Measurements from ENCODE around the gene ANKS1B. TPM values are rescaled to one million over a fixed set of nuclear protein-coding genes. Genes with fewer than 3 reads are reported as not detected.

Gene ANKS1B
- polyA plus RNA-seq, 3 donors, result not detected

DNA sequence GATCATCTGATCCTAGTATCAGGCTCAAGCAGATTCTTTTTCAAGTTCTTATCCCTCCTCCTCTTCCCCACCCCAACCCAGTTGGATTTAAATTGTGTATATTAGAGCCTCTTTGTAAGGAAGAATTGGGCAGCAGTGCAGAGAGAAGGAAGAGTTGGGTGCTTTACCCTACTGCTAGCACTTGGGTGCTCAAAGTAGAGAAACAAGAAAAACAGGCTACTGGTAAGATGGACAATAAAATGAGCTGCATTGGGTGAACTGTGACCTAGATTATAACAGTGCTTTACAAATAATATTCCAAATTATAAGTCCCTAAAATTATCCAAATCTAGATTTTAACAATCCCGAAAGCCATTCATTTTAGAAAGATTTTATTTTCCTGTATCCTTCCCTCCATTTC, 700.6 kb downstream of the ANKS1B start:
- Mint-ChIP-seq H3K4me3 (no peak overlapping the region), H3K27me3 (ENCODE audit: low read depth in 3 of 3) (no peaks in the 10 kb centered on the region), H3K4me1 (no peaks in the 10 kb centered on the region), H3K36me3 (no peaks in the 10 kb centered on the region), H3K9me3 (peaks cover 0 to 15% (median 5%) of the 10 kb centered on the region in 7 donors), H3K27ac (no peak overlapping the region)
- H3K4me1 ChIP-seq (ENCODE audit: control insufficient read depth in 1 of 2, insufficient read depth in 2 of 2, low read length in 2 of 2), result no peaks in the 10 kb centered on the region
- H3K4me3 ChIP-seq (replicated peaks in 1 of 3; ENCODE audit: low read depth in 2 of 3, low read length in 3 of 3), result no peak overlapping the region
- no peak overlapping the region for H3K9ac ChIP-seq (ENCODE audit: insufficient read depth, low read length, poor library complexity, severe bottlenecking)
- H2AFZ ChIP-seq (ENCODE audit: insufficient read depth, low read depth, low read length, poor library complexity, severe bottlenecking), result no peak overlapping the region
- H3K27ac ChIP-seq (ENCODE audit: low read depth in 1 of 2, low read length in 2 of 2), result no peak overlapping the region
- H4K20me1 ChIP-seq (ENCODE audit: insufficient read depth, low read length), result no peaks in the 10 kb centered on the region
- DNase-seq, result no peak
- no peak overlapping the region for H3K4me2 ChIP-seq (replicated peaks; ENCODE audit: extremely low read depth, low read length, poor library complexity, severe bottlenecking)
- H3K27me3 ChIP-seq (ENCODE audit: control insufficient read depth in 2 of 2, insufficient read depth in 2 of 2, low read length in 2 of 2), result no peaks in the 10 kb centered on the region
- TF ChIP-seq, protein P1, sequence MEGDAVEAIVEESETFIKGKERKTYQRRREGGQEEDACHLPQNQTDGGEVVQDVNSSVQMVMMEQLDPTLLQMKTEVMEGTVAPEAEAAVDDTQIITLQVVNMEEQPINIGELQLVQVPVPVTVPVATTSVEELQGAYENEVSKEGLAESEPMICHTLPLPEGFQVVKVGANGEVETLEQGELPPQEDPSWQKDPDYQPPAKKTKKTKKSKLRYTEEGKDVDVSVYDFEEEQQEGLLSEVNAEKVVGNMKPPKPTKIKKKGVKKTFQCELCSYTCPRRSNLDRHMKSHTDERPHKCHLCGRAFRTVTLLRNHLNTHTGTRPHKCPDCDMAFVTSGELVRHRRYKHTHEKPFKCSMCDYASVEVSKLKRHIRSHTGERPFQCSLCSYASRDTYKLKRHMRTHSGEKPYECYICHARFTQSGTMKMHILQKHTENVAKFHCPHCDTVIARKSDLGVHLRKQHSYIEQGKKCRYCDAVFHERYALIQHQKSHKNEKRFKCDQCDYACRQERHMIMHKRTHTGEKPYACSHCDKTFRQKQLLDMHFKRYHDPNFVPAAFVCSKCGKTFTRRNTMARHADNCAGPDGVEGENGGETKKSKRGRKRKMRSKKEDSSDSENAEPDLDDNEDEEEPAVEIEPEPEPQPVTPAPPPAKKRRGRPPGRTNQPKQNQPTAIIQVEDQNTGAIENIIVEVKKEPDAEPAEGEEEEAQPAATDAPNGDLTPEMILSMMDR (IDR thresholded peaks at IDR 0.05), result no peak
- peaks cover 8 to 16% of the 10 kb centered on the region in 2 donors for H3K9me3 ChIP-seq (replicated peaks in 1 of 2; ENCODE audit: control insufficient read depth in 1 of 2, insufficient read depth in 1 of 2, low read length in 2 of 2)
- WGBS (ENCODE audit: insufficient coverage), result 100% methylated on average over 1 of the region's 1 CpG
- no peaks in the 10 kb centered on the region for H3K79me2 ChIP-seq (ENCODE audit: insufficient read depth, low read length)
- intact Hi-C loops (cut with micrococcal nuclease), result no loop called here
- H3K36me3 ChIP-seq (replicated peaks in 1 of 2; ENCODE audit: control insufficient read depth in 1 of 2, insufficient read depth in 2 of 2, low read length in 2 of 2), result no peaks in the 10 kb centered on the region

DNA sequence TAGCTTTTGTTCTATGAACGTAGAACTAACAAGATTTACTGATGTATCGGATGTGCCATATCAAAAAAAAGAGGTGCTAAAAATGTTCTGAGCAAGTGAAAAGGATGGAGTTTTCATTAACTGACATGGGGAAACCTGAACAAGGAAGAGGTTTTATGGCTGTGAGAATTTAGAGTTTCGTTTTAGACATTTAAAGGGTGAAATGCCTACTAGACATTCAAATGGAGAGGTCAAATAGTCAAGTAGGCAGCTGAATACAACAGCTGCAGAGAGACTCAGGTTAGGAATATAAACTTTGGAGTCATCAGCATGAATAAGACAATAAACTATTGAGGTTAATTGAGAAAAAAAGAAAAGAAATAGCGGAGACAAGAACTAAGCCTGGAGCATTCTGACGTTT, 702.1 kb downstream of the ANKS1B start:
- Mint-ChIP-seq H3K4me1 (no peaks in the 10 kb centered on the region), H3K27me3 (ENCODE audit: low read depth in 3 of 3) (no peaks in the 10 kb centered on the region), H3K27ac (no peak overlapping the region), H3K4me3 (no peak overlapping the region), H3K36me3 (no peaks in the 10 kb centered on the region), H3K9me3 (peaks cover 0 to 15% (median 7%) of the 10 kb centered on the region in 7 donors)
- Histone ChIP-seq H3K27me3 (ENCODE audit: control insufficient read depth in 2 of 2, insufficient read depth in 2 of 2, low read length in 2 of 2) (no peaks in the 10 kb centered on the region), H3K4me3 (replicated peaks in 1 of 3; ENCODE audit: low read depth in 2 of 3, low read length in 3 of 3) (no peak overlapping the region), H3K4me2 (replicated peaks; ENCODE audit: extremely low read depth, low read length, poor library complexity, severe bottlenecking) (no peak overlapping the region), H3K27ac (ENCODE audit: low read depth in 1 of 2, low read length in 2 of 2) (no peak overlapping the region), H4K20me1 (ENCODE audit: insufficient read depth, low read length) (no peaks in the 10 kb centered on the region), H3K36me3 (replicated peaks in 1 of 2; ENCODE audit: control insufficient read depth in 1 of 2, insufficient read depth in 2 of 2, low read length in 2 of 2) (no peaks in the 10 kb centered on the region), H3K9ac (ENCODE audit: insufficient read depth, low read length, poor library complexity, severe bottlenecking) (no peak overlapping the region), H3K4me1 (ENCODE audit: control insufficient read depth in 1 of 2, insufficient read depth in 2 of 2, low read length in 2 of 2) (no peaks in the 10 kb centered on the region), H2AFZ (ENCODE audit: insufficient read depth, low read depth, low read length, poor library complexity, severe bottlenecking) (no peak overlapping the region), H3K79me2 (ENCODE audit: insufficient read depth, low read length) (no peaks in the 10 kb centered on the region), H3K9me3 (replicated peaks in 1 of 2; ENCODE audit: control insufficient read depth in 1 of 2, insufficient read depth in 1 of 2, low read length in 2 of 2) (peaks cover 8 to 16% of the 10 kb centered on the region in 2 donors)
- DNase-seq, result no peak
- TF ChIP-seq, protein P1 (IDR thresholded peaks at IDR 0.05), result no peak
- intact Hi-C loops (cut with micrococcal nuclease), result no loop called here
- whole genome bisulfite sequencing (ENCODE audit: insufficient coverage), result 90% methylated on average over 4 of the region's 5 CpGs

Measured in CD14-positive monocyte (primary cell).